Stromal cell of bone marrow (primary cell): ENCODE data around the gene RIOK1.

Experiments
- DNase-seq: peaks from one replicate; pipeline ENCODE4 v3.0.0-alpha.2; 2012; ENCODE audit warnings: low read depth

RIOK1 gene

GRCh38 chr6:7409740-7410139, 20.1 kb downstream of the RIOK1 start:
- no peak for DNase-seq

DNA sequence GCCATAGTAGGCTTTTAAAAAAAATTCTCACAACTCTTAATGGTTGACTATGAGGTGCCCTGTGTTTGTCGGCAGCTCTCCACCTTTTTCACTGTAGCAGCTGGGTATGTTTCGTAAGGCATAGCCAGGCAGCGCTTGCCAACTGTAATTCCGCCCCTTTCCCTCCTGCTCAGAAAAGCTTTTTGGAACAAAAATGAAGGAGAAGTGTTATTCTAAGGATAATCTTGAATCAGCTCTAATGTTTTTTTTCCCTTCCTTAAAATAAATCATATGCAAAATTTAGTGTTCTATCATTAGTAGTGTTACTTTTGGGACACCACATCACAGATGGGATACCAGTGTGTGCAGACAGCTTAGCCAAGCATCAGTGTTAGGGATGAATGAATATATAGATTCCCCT, 21.2 kb downstream of the RIOK1 start:
- no peak for DNase-seq

DNA sequence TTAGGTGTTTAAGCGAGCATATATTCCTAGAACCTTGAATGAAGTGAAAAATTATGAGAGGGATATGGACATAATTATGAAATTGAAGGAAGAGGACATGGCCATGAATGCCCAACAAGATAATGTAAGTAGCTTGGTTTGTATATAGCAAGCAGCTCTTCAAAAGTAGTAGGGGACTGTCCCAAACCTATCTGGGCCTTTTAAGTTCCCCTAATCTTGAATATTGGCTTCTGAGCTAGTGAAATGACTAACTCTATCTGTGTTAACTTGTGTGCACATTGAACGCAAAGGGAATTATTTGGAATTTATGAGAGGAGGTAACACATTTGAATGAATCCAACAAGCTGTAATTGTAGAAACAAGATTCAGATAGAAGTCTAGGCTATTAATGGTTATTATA, 21.7 kb downstream of the RIOK1 start:
- DNase-seq: no peak

GRCh38 chr6:7413151-7413823, 23.7 kb downstream of the RIOK1 start:
- no peak for DNase-seq

DNA sequence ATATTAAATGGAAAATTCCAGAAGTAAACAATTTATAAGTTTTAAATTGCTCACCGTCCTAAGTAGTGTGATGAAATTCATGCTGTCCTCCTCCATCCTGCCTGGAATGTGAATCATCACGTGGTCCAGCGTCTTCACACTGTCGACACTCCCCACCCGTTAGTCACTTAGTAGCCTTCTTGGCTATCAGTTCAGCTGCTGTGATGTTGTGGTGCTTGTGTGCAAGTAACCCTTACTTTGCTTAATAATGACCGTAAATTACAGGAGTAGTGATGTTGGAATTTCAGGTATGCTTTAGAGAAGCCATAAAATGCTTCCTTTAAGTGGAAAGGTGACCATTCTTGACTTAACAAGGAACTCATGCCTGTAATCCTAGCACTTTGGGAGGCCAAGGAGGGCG, 25.2 kb downstream of the RIOK1 start:
- DNase-seq: no peak

DNA sequence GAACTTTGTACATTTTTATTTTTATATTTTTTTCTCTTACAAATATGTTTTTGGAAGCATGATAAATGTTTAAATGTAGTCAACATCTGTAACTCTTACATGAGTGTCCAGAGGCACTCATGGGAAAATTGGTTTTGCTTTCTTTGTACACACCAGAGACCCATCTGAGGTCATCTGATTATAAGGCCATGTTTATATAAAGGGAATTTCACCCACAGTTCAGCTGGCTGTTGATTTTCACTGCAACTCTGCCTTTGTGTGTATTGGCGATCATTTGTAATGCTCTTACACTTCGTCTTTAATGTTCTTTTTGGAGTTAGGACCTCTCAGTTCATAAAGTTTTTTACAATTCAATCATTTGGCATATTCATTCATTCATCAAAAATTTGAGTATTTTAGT, 28.1 kb downstream of the RIOK1 start:
- DNase-seq: no peak

DNA sequence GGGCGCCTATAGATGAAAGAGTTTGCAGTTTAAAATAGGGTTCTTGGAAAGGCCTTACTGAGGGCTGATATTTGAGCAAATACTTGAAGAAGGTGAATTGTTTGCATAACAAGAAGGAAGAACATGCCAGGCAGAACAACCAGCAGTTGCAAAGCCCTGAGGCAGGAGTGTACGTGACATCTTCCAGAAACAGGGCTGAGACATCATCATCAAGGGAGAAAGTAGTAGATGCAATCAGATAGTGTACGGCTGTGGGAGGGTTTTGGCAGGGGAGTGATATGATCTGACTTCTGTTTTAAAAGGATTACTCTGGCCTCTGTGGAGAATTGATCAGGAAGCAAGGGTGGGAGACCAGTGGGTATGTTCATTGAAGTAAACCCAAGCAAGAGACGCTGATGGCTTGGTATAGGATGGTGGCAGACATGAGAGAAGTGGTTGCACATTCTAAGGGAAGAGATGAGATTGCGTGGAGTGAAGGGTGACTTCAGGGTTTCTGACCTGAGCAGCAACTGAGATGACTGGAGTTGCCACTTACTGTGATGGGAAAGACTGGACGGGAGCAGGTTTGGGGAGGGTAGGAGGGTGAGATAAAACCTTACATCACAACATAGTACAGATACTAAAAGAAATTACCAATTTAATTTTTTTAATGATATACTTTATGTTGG, 28.8 kb downstream of the RIOK1 start:
- no peak for DNase-seq

- no peak for DNase-seq
Measured at GRCh38 chr6:7419065-7419464, 29.5 kb downstream of the RIOK1 start.

DNA sequence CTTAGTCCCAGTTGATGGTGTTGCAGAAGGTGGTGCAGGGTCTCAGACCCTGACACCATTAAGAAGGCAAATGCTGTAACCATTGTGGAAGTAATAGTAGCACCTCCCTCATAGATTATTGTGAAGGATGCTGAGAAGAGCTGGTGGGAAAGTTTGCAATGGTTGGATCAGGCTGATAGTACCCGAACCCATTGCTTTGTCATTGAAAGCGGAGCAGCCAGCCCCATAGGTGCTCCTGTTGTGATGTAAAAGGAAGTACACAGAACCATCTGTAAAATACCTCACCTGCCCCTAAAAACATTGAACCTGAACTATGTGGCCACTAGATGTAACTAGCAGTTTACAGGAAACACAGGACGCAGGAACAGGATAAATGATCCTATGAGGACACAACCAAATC, 31.5 kb downstream of the RIOK1 start:
- no peak for DNase-seq

- no peak for DNase-seq
Measured at GRCh38 chr6:7424058-7424457, 34.5 kb downstream of the RIOK1 start.

- DNase-seq: no peak
Measured at GRCh38 chr6:7424967-7425807, 35.6 kb downstream of the RIOK1 start.

DNA sequence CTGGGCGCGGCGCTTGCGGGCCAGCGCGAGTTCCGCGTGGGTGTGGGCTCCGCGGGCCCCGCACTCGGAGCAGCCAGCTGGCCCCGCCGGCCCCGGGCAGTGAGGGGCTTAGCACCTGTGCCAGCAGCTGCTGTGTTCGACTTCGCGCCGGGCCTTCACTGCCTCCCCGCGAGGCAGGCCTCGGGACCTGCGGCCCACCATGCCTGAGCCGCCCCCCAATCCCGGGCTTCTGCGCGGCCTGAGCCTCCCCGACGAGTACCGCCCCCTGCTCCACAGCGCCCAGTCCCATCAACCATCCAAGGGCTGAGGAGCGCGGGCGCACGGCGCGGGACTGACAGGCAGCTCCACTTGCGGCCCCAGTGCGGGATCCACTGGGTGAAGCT, 36.2 kb downstream of the RIOK1 start:
- no peak for DNase-seq

GRCh38 chr6:7426447-7427169, 37.0 kb downstream of the RIOK1 start:
- no peak for DNase-seq

DNA sequence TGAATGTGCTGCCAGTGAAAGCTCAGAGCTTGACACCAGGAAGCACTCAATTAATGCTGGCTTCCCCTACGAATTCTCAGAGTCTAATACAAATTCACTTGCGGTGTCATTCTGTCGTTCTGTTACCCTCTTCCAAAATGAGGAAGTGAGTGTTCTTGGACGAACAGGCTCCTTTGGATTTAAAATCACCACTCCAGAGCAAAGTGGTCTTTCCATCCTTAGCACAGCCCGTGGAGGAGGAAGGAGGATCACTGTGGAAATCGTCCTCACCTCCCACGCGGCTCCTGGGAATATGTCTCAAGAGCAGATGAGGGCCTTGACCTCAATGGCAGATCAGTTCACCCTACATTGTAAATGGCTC, 41.7 kb downstream of the RIOK1 start:
- DNase-seq: no peak

DNA sequence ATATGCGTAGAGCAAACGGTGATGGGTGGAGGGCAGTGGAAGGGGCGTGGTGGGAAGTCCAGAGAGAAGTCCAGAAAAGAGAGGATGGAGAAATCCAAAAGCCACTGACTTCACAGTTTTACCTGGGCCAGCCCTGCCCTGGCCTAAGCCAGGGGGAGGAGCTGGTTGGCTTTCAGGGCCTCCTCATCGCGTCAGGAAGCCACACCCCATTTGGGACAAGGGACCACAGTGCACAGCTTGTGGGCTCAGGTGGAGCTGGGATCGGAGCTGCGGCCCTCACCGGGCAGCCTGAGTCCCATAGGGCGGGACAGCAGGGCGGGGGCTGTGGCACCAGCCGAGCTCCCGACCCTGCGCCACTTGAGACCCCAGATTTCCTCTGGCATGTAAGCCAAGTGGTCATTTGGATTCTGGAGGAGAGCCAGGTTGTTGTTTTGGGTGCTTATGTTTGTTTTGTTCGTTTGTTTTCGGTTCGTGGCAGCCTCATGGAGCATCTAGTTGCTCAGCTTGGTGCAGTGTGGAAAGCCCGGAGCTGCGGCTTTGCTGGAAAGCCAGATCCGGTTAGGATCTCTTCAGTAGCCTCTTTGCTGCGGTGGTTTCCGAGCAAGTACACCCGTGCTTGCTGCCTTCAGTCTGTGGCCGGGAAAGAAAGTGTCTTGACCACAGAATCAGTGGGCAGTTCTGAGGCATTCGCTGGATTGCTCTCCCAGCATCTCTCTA, 42.2 kb downstream of the RIOK1 start:
- peak; percentile 38 for DNase-seq

- no peak for DNase-seq
Measured at GRCh38 chr6:7432391-7433120, 42.9 kb downstream of the RIOK1 start.

- no peak for DNase-seq
Measured at GRCh38 chr6:7433121-7433617, 43.6 kb downstream of the RIOK1 start.

GRCh38 chr6:7434672-7435071, 45.1 kb downstream of the RIOK1 start:
- no peak for DNase-seq

DNA sequence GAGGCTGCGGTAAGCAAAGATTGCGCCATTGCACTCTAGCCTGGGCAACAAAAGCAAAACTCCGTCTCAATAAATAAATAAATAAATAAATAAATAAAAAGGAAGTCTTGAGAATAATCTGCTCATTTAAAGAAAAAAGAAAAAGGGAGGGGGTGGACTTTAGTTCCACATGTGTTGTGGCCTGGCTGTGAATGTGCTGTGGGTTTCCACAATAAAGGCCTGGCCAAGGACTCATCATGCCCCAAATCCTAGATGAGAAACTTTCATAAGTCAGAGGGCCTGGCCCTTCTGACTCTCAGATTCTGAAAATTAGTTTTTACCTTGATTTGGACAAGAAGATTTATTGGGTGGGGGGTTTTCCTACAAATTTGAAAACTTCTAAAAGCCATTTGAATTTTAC, 48.4 kb downstream of the RIOK1 start:
- no peak for DNase-seq

GRCh38 chr6:7439228-7439627, 49.6 kb downstream of the RIOK1 start:
- no peak for DNase-seq

GRCh38 chr6:7440476-7440875, 50.9 kb downstream of the RIOK1 start:
- no peak for DNase-seq
